Osteoblast (primary cell): ENCODE data around the gene C13orf42. TPM values are rescaled to one million over a fixed set of nuclear protein-coding genes. Genes with fewer than 3 reads are reported as not detected.

Source experiments
- DNase-seq: peaks from one replicate; pipeline ENCODE4 v3.0.0; 2011; ENCODE audit warnings: low spot score, mixed read lengths; ENCODE audit not compliant: insufficient read length; ENCODE audit errors: missing footprints
- H2AFZ ChIP-seq: 2 replicates; pipeline ENCODE4 v1.6.0; 2011; ENCODE audit warnings: mild to moderate bottlenecking, low read length
- H3K27ac ChIP-seq: 2 replicates; pipeline ENCODE4 v1.5.1; 2011; ENCODE audit warnings: mild to moderate bottlenecking, low read depth, low read length, moderate library complexity
- H3K27me3 ChIP-seq: 2 replicates; pipeline ENCODE4 v1.6.0; 2012; ENCODE audit warnings: mild to moderate bottlenecking, control low read depth, inconsistent platforms, low read length, moderate library complexity; ENCODE audit not compliant: insufficient read depth
- H3K36me3 ChIP-seq: 2 replicates; pipeline ENCODE4 v1.5.1; 2011; ENCODE audit warnings: mild to moderate bottlenecking, low read length, control low read depth, moderate library complexity; ENCODE audit not compliant: insufficient read depth
- H3K4me1 ChIP-seq: 2 replicates; pipeline ENCODE4 v1.5.1; 2011; ENCODE audit warnings: mild to moderate bottlenecking, low read length, control low read depth, moderate library complexity; ENCODE audit not compliant: insufficient read depth
- H3K4me2 ChIP-seq: 2 replicates; pipeline ENCODE4 v1.6.0; 2011; ENCODE audit warnings: mild to moderate bottlenecking, low read length; ENCODE audit not compliant: insufficient read depth
- H3K4me3 ChIP-seq: fragments of 200-600 bp; sonication (generic); 3 replicates; pipeline ENCODE4 v1.5.1; 2012; ENCODE audit warnings: mild to moderate bottlenecking, low read length, inconsistent platforms; ENCODE audit not compliant: insufficient read depth
- H3K79me2 ChIP-seq: 2 replicates; pipeline ENCODE4 v1.6.0; 2012; ENCODE audit warnings: mild to moderate bottlenecking, low read length, control low read depth, inconsistent platforms; ENCODE audit not compliant: insufficient read depth
- H3K9me3 ChIP-seq: 2 replicates; pipeline ENCODE4 v1.5.1; 2011; ENCODE audit warnings: low read depth, low read length, control low read depth
- H4K20me1 ChIP-seq: 2 replicates; pipeline ENCODE4 v1.6.0; 2012; ENCODE audit warnings: mild to moderate bottlenecking, low read length, control low read depth; ENCODE audit not compliant: insufficient read depth
- total RNA-seq: library from RNA; depleted of rRNA; stranded (reverse); fragments of >200 nt; gene quantifications from 2 replicates; pipeline ENCODE4 v1.2.3, GENCODE V29; 2012
- TF ChIP-seq, protein P1 (sequence below): IDR thresholded peaks from 2 replicates; pipeline ENCODE4 v1.5.1; 2011; ENCODE audit warnings: mild to moderate bottlenecking, low read depth, low read length, moderate library complexity; ENCODE audit errors: extremely low read depth

The C13orf42 gene
- total RNA-seq, 1 donor = not detected

DNA sequence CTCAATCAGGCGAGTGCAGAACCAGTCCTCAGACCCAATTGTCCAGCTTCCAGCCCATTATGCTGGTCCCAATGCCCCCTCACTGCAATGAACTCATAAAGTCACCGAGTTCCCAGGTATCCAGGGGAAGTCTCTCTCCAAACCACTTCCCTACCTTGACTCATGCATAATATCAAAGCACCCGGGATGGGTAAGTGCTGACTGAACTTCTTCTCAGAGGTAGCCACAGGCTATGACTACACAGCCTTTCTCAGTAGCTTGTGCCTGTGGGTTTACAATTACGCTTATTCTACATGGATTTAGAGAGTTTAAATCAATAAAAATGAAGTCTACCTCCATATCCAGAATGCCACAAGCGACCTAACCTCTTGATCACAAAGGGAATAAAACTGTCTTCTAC lies 1.7 kb upstream of the C13orf42 start:
- H3K36me3 ChIP-seq = no peaks in the 10 kb centered on the region
- TF ChIP-seq, protein P1, sequence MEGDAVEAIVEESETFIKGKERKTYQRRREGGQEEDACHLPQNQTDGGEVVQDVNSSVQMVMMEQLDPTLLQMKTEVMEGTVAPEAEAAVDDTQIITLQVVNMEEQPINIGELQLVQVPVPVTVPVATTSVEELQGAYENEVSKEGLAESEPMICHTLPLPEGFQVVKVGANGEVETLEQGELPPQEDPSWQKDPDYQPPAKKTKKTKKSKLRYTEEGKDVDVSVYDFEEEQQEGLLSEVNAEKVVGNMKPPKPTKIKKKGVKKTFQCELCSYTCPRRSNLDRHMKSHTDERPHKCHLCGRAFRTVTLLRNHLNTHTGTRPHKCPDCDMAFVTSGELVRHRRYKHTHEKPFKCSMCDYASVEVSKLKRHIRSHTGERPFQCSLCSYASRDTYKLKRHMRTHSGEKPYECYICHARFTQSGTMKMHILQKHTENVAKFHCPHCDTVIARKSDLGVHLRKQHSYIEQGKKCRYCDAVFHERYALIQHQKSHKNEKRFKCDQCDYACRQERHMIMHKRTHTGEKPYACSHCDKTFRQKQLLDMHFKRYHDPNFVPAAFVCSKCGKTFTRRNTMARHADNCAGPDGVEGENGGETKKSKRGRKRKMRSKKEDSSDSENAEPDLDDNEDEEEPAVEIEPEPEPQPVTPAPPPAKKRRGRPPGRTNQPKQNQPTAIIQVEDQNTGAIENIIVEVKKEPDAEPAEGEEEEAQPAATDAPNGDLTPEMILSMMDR = no peak

DNA sequence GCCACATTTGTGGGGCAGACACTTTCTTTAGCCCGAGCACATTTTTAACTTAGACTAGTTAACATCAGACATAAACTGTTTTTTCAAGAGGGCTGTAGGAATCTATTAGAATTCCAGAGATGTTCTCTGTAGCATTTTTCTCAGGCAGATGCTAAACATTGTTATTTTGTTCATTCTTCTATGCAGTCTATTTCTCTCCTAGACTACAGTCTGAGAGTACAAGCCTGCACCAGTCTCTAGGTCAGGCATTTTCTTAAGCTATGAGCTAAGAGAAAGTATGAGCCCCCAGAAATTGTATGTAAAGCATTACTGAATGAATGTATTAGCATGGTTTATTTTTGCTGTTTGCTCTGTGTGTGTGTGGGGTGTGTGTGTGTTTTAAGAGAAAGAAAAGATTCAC lies 923 bp upstream of the C13orf42 start:
- TF ChIP-seq, protein P1 = no peak
- Histone ChIP-seq H3K4me2 (no peak overlapping the region), H3K9me3 (no peaks in the 10 kb centered on the region), H3K27me3 (peaks cover 35% of the 10 kb centered on the region), H3K4me3 (no peak overlapping the region), H3K27ac (no peak overlapping the region), H3K36me3 (no peaks in the 10 kb centered on the region), H3K79me2 (no peaks in the 10 kb centered on the region), H3K4me1 (no peaks in the 10 kb centered on the region), H4K20me1 (no peaks in the 10 kb centered on the region), H2AFZ (no peak overlapping the region)
- DNase-seq = no peak

More for the DNA sequence above, 1.7 kb upstream of the C13orf42 start:
- Histone ChIP-seq H3K79me2 (no peaks in the 10 kb centered on the region), H3K4me3 (no peak overlapping the region), H3K4me2 (no peak overlapping the region), H3K4me1 (no peaks in the 10 kb centered on the region), H2AFZ (no peak overlapping the region), H3K27ac (no peak overlapping the region), H4K20me1 (no peaks in the 10 kb centered on the region), H3K9me3 (no peaks in the 10 kb centered on the region), H3K27me3 (peaks cover 32% of the 10 kb centered on the region)
- DNase-seq = no peak

DNA sequence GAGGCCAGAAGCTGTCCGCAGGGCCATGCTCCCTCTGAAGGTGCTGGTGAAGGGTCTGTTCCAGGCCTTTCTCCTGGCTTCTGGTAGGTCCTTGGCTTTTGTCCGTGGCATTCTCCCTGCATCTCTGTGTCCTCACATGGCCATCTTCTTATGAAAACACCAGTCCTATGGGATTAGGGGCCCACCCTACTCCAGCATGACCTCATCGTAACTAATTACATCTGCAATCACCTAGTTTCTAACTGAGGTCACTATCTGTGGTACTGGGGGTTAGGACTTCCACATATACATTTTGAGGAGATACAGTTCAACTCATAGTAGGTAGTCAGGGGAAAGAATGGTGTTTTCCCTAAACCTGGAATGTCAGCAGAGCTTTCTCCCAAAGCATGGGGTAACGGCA lies 3.1 kb downstream of the C13orf42 start:
- Histone ChIP-seq H3K27me3 (peaks cover 28% of the 10 kb centered on the region), H3K27ac (no peak overlapping the region), H3K79me2 (no peaks in the 10 kb centered on the region), H3K4me2 (no peak overlapping the region), H3K36me3 (no peaks in the 10 kb centered on the region), H2AFZ (no peak overlapping the region), H4K20me1 (no peaks in the 10 kb centered on the region), H3K4me3 (no peak overlapping the region), H3K9me3 (no peaks in the 10 kb centered on the region), H3K4me1 (no peaks in the 10 kb centered on the region)
- TF ChIP-seq, protein P1 = no peak
- DNase-seq = no peak

DNA sequence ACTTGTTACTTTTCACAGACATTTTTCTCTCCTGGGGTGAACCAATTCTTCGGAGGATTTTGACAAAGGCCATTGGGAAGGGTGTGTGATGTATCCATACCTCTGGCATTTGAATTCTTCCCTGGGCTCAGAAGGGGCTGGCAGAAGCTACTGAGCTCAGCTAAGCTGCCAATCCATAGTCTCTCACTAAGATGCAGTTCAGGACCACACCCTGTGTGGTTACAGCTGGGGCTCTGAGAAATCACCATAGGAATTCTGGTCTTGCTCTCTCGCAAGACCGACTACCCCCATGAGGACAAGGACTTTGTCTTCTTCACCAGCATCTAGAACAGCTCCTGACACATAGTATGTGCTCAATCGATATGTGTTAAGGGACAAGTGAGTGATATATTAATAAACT lies 6.0 kb downstream of the C13orf42 start:
- Histone ChIP-seq H3K79me2 (no peaks in the 10 kb centered on the region), H3K27me3 (peaks cover 20% of the 10 kb centered on the region), H3K9me3 (no peaks in the 10 kb centered on the region), H3K4me2 (no peak overlapping the region), H2AFZ (no peak overlapping the region), H3K36me3 (no peaks in the 10 kb centered on the region), H3K4me3 (no peak overlapping the region), H3K4me1 (no peaks in the 10 kb centered on the region), H4K20me1 (no peaks in the 10 kb centered on the region), H3K27ac (no peak overlapping the region)
- TF ChIP-seq, protein P1 = no peak
- no peak for DNase-seq
